ENCODE data around the gene LILRA6.

GRCh38 chr19:54287456-54287855 lies 44.9 kb upstream of the LILRA6 start:
- no peak for TF ChIP-seq TAF1 (IDR thresholded peaks at IDR 0.05; ENCODE audit: borderline replicate concordance, low read depth, low read length)
- TF ChIP-seq POLR2A (IDR thresholded peaks at IDR 0.05; ENCODE audit: low read depth, low read length): no peak

Data from GM12892 (cell line).